ENCODE results near the gene UBE2F. TPM values are rescaled to one million over a fixed set of nuclear protein-coding genes. Genes with fewer than 3 reads are reported as not detected.

Gene UBE2F
- total and polyA plus RNA-seq, 7 experiments from 2014 or later, result 42.5 to 114 (median 52.7) TPM

DNA sequence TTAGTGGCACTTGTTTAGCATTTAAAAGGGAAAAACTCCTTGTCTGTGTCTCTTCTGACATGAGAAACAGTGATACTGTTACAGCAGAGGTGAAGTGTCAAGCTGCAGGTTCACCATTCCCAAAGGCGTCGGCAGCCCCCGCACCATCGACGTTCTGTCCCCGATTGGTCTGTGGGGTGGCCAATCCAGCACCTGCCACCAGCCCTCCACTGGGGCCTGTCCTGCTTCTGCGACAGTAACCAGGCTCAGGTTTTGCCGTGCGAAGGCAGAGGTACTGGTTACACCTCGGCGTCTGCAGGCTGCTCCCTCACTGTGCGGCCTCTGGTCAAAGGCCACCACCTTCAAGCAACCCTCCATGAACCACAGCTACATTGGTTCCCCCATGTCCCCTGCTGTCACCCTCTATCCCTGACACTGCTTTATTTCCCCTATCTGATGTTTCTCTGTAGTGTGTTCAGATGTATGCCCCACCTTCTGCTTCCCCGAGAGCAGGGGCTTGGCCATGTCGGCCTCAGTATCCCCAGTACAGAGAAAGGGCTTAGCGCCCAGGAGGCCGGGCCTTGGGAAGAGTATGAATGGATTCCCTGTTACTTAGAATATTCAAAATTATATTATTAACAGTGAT lies 124.7 kb downstream of the UBE2F start:
- Histone ChIP-seq H3K27ac (ENCODE audit: low read depth, low read length) (no peak overlapping the region), H3K9me3 (ENCODE audit: control insufficient read depth in 2 of 3, low read length in 3 of 3) (no peaks in the 10 kb centered on the region), H3K4me1 (ENCODE audit: control insufficient read depth in 2 of 2, insufficient read depth in 2 of 2, low read length in 2 of 2) (no peaks in the 10 kb centered on the region), H3K27me3 (ENCODE audit: control insufficient read depth in 2 of 2, insufficient read depth in 2 of 2, low read length in 2 of 2) (no peaks in the 10 kb centered on the region), H3K4me3 (ENCODE audit: low read length) (no peak overlapping the region), H3K36me3 (ENCODE audit: control insufficient read depth in 2 of 3, insufficient read depth in 3 of 3, low read length in 3 of 3) (no peaks in the 10 kb centered on the region)
- intact Hi-C loops (cut with micrococcal nuclease), result no loop called here
- H3K27me3 Mint-ChIP-seq, result no peaks in the 10 kb centered on the region
- ATAC-seq (no peak), DNase-seq (peak in 1 of 9 donors; percentile 11)
- H3K4me3 Mint-ChIP-seq, result no peak overlapping the region
- no peak overlapping the region for H3K27ac Mint-ChIP-seq
- H3K36me3 Mint-ChIP-seq, result peaks cover 0 to 15% (median 3%) of the 10 kb centered on the region in 5 donors
- H3K9me3 Mint-ChIP-seq, result no peaks in the 10 kb centered on the region
- CTCF ChIA-PET, result no interaction called here
- POLR2A ChIA-PET, result no interaction called here
- H3K4me1 Mint-ChIP-seq, result peaks cover 0 to 12% (median 0%) of the 10 kb centered on the region in 7 donors

Other genes starting within 250 kb of the UBE2F start
- 1 to 10 TPM in 3 of 5 experiments, under 1 TPM in 2; 0.60 to 3.1 (median 1.0) TPM for gene RBM44, start 168.2 kb upstream of the UBE2F start, total RNA-seq
- under 1 TPM in 1 of 2 donors, not detected in 1; 0.06 TPM for gene RBM44, start 168.2 kb upstream of the UBE2F start, polyA plus RNA-seq
- 10 to 100 TPM in 1 of 5 experiments, 1 to 10 TPM in 1, under 1 TPM in 2, not detected in 1; 0.59 to 13.2 (median 0.95) TPM for gene RAMP1, start 107.4 kb upstream of the UBE2F start, total RNA-seq
- 1 to 10 TPM in 1 of 2 donors, under 1 TPM in 1; 0.52 to 1.9 TPM for gene RAMP1, start 107.4 kb upstream of the UBE2F start, polyA plus RNA-seq
- gene SCLY, start 94.0 kb downstream of the UBE2F start, total RNA-seq, result 10 to 100 TPM; 16.1 to 47.3 (median 29.1) TPM
- 10 to 100 TPM; 12.2 to 14.1 TPM for gene SCLY, start 94.0 kb downstream of the UBE2F start, polyA plus RNA-seq
- under 1 TPM in 4 of 5 experiments, not detected in 1; 0.07 to 0.35 (median 0.31) TPM for gene ESPNL, start 133.3 kb downstream of the UBE2F start, total RNA-seq
- gene ESPNL, start 133.3 kb downstream of the UBE2F start, polyA plus RNA-seq, result not detected
- gene KLHL30, start 171.7 kb downstream of the UBE2F start, total RNA-seq, result not detected
- gene KLHL30, start 171.7 kb downstream of the UBE2F start, polyA plus RNA-seq, result not detected
- under 1 TPM in 2 of 5 experiments, not detected in 3; 0.29 to 0.31 TPM for gene ERFE, start 192.0 kb downstream of the UBE2F start, total RNA-seq
- not detected for gene ERFE, start 192.0 kb downstream of the UBE2F start, polyA plus RNA-seq
- gene ILKAP, start 236.7 kb downstream of the UBE2F start, total RNA-seq, result 100 to 1,000 TPM in 2 of 5 experiments, 10 to 100 TPM in 3; 68.1 to 126 (median 90.9) TPM
- gene ILKAP, start 236.7 kb downstream of the UBE2F start, polyA plus RNA-seq, result 10 to 100 TPM; 40.6 to 48.1 TPM

All from naive thymus-derived CD4-positive, alpha-beta T cell (primary cell).